H1 (cell line): ENCODE results near the gene TMEM198. TPM values are rescaled to one million over a fixed set of nuclear protein-coding genes. Genes with fewer than 3 reads are reported as not detected.

Experiments
- USF2 ChIP-seq: IDR thresholded peaks from 2 replicates; pipeline ENCODE4 v1.6.1; 2011; ENCODE audit warnings: low read length, improper control_type of control experiment
- polyA plus RNA-seq, 7 experiments: library from polyadenylated mRNA; depleted of rRNA in 3 of 7; stranded (reverse) in 5 of 7; unstranded in 2 of 7; fragments of >200 nt in 5 of 7; fragments of 200-250 nt in 2 of 7; gene quantifications; 1 replicate in 5 of 7; 2 replicates in 1 of 7; 4 replicates in 1 of 7; pipeline versions ENCODE4 v1.2.1 to v1.2.3, GENCODE V29; 2011 to 2013; ENCODE audit warnings: missing spikeins in 2 of 7, mixed read lengths in 2 of 7
- total RNA-seq: library from RNA; stranded (reverse); fragmentation: NEBNext Ultra II Directional; extraction: Animal tissue kit (Norgen Biotek cat#: 25700); gene quantifications from 2 replicates; pipeline ENCODE4 v1.2.1, GENCODE V29; 2021

The TMEM198 gene
- total and polyA plus RNA-seq, 2 of the 8 experiments (the other 6 are each of a cell fraction or from before 2014, with no cell fraction given) = 10.2 to 10.4 TPM

DNA sequence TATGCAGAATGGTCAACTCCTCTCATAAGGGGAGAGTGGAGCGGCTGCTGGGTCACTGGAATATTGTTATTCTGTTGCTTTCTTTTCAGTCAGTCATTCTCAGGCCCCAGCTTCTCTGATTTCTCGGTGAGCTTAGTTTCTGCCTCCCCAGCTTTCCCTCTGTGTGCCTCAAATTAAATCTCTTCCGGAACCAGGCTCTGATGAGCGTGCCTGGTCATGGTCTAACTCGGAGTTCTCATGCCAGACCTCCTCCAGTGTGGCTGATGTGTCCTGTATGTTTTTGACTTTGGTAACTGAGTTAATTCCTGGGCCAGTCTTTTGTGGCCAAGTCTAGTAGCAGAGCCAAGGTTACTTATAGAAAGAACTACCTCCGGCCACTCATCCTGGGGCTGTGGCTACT, 48.9 kb downstream of the TMEM198 start (continued):
- no peak for TF ChIP-seq USF2
